NCI-H460 (cell line): Measurements from ENCODE around the gene GPSM1. TPM values are rescaled to one million over a fixed set of nuclear protein-coding genes. Genes with fewer than 3 reads are reported as not detected.

Experiments
- DNase-seq: peaks from one replicate; pipeline ENCODE4 v3.0.0-alpha.2; 2016; ENCODE audit warnings: low read depth; ENCODE audit errors: extremely low read depth
- total RNA-seq: library from RNA; depleted of rRNA; stranded (reverse); fragments of >200 nt; shearing (Covaris generic); gene quantifications from 2 replicates; pipeline ENCODE4 v1.2.3, GENCODE V29; 2014

The GPSM1 gene
- total RNA-seq, 1 experiment from 2014 or later: 19.8 TPM

DNA sequence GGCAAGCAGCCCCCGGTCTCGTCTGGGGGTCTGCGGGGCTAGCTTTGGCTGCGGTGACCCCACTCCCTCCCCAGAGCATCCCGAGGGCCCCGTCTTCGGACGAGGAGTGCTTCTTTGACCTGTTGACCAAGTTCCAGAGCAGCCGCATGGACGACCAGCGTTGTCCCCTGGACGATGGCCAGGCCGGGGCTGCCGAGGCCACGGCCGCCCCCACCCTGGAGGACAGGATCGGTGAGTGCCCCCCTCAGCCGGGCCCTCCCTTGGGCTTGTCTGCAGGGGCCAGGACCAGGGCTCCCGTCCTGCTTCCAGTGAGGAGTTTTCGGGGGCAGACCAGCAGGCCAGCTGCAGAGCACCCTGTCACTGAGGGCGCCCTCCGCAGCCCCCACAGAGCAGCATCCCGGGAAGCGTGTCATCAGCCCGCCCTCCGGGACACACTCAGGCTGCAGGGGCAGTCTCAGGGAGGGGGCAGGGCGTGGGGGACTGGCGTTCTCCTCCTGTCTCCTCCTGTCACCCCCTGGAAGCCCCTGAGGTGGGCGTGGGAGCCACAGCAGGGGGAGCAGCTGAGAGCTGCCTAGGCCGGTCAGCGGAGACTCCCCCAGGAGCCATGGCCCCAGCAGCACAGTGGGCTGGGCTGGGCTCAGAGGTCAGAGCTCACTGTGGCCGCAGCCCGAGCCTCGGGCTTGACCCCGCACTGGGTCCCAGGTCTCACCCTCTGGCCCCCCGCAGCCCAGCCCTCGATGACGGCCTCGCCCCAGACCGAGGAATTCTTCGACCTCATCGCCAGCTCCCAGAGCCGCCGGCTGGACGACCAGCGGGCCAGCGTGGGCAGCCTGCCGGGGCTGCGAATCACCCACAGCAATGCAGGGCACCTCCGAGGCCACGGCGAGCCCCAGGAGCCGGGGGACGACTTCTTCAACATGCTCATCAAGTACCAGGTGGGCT lies 28.5 kb downstream of the GPSM1 start:
- no peak for DNase-seq

DNA sequence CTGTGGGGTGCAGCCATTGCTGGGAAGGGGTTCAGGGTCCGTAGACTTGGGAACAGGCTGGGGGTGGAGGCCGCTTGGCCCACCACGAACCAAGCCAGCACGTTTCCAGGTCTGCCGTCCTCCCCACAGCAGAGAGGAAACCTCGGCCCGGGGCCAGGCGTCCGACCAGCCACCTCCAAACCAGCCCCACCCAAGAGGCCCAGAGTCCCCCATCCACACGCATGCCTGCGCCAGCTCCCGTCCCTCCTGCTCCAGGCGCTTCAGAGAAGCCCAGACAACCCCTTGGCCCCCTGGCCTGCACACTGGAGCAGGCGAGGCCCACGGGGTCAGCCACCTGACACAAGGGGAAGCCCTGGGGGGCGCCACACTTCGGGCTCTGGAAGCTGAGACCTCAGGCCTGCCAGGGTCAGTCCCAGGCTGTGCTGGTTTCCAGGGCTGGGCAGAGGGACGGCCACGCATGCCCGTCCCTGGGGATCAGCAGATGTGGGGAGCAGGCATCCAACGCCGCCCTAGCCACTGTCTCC lies 29.9 kb downstream of the GPSM1 start:
- DNase-seq: no peak

DNA sequence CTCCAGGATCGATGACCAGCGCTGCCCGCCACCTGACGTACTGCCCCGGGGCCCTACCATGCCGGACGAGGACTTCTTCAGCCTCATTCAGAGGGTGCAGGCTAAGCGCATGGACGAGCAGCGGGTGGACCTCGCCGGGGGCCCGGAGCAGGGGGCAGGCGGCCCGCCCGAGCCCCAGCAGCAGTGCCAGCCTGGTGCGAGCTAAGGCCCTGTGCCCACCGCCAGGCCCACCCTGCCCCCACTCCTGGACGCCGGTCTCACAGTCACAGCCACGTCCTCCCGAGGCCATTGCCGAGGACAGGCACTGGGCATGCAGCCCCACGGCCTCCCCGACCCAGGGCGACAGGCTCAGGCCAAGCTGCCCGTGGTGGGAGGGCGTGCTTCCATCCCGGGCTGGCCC lies 30.7 kb downstream of the GPSM1 start:
- DNase-seq: no peak

DNA sequence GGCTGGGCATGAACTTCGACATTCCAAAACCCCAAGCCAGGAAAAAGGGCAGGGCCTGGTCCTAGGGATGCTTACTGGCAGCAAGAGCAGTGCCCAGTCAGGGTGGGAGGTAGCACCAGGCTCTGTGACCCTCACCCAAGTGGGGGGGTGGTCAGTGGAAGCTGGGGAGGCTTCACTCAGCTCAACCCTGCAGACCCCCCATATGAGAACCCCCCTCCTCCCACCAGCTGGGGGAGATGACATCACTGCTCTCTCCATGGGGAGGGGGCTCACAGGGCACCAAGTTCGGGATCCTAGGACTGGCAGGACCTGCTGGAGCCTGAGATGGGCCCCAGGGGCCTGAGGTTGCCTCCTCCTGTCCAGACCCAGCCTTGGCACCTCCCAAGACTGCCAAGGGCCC lies 31.5 kb downstream of the GPSM1 start:
- DNase-seq: no peak

DNA sequence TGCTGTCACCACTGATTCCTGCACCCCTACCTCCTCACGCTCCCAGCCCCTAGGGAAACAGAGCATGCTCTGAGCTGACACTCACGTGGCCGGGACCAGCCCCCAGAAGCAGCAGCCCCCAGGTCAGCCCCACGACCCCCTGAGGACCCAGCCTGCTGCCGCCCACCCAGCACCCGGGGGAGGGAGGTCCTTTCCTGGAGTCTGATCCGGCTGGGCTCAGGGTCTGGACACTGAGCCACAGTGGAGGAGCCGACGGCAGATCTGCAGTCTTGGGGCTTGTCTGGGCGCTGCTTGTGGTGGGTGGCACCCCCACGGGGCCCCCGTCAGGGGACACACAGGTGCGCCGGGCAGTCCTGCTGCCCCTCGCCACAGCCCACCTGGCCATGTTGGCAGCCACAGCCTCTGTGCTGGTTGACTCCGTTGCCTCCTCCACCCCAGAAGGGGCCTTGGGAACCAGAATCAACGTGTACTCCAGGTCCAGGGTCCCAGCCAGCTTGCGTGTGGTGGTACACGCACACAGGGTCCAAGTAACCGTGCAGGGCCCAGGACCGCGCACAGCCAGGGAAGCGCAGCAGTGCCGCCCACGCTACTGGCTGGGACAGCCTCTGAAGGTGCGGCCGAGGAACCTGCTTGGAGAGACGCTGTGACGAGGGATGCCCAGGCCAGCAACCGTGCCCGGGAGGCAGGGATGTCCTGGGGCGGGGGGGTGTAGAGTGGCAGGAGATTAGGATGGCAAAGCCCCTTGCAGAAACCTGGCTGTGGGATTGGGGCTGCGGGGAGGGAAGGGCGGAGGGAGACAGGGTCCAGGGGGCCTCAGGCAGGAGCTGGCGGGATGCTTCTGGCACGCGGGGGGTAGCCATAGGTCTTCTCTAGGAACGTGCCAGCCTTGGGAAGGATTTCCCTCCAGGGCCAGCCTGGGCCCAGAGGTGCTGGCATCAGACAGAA lies 32.7 kb downstream of the GPSM1 start:
- DNase-seq: no peak

DNA sequence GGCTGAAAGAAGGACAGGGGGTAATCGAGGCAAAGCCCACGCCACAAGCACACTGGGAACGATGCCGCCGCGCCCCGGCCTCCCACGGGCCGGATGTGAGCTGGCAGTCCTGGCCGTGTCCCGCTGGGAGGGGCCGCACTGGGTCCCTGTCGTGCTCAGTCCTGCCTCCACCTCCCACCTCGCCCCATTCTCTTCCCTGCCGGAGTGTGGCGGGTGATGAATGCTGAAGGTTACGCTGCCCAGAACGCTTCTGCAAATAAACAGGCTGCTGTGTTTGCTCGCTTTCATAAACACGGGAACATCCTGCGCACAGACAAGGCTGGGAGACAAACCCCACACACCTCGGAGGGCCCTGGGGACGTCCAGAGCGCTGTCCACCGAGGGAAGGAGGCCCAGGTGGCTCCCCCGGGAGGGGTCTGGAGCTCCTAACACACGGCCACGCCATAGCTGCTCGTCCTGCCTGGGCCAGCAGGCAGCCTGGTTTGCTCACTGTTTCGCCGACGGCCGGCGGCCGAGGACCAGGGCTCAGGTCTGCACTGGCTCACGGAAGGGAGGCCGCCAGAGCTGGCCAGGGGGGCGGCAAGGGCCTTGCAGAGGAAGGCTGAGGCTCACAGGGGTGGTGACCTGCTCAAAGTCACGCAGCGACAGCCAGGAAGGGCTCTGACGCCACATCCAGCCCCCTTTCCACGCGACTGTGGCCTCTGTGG lies 33.9 kb downstream of the GPSM1 start:
- DNase-seq: no peak

DNA sequence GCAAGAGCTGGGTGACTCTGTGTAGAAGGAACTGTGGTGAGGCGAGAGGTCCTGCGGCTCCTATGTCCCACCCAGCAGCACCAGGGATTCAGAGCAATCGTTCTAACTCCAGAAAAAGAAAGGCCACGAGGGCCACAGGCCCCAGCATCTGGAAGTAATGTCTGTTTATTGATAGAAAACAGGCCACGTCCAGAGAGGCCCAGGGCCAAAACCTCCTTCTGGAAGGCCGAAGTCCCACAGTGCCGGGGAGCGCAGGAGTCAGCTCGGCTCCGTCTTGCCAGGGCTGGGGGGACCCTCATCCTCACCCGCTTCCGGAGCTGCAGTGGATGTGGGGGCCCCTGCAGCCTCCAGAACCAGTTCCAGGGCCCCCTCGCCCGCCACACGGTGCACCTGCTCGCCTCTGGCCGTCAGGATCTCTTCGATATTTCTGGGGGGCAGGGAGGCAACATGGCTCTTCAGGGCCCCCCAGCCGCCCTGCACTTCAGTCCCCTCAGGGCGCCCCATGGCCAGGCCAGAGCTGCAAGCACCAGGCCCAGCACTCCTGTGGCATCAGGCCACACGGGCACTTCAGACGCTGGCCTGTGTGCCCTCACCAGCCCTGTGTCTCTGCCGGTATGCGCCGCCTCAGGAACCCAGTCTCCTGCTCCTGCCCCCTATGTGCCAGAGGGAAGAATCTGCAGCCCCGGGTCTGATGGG lies 34.6 kb downstream of the GPSM1 start:
- no peak for DNase-seq

DNA sequence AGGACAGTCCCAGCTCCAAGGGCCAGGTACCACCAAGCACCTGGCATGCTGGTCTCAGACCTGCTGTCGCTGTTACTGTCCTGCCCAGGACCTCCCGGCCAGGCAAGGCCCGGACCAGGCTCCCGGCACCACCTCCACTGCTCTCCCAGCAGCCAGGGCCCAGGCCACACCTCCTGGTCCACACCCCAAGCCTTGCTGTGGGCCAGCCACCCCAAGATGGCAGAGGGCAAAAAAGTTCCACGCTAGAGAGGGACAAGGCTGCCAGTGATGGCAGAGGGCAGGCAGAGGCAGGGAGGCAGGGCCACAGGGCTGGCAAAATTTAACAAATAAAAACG lies 35.1 kb downstream of the GPSM1 start:
- no peak for DNase-seq

DNA sequence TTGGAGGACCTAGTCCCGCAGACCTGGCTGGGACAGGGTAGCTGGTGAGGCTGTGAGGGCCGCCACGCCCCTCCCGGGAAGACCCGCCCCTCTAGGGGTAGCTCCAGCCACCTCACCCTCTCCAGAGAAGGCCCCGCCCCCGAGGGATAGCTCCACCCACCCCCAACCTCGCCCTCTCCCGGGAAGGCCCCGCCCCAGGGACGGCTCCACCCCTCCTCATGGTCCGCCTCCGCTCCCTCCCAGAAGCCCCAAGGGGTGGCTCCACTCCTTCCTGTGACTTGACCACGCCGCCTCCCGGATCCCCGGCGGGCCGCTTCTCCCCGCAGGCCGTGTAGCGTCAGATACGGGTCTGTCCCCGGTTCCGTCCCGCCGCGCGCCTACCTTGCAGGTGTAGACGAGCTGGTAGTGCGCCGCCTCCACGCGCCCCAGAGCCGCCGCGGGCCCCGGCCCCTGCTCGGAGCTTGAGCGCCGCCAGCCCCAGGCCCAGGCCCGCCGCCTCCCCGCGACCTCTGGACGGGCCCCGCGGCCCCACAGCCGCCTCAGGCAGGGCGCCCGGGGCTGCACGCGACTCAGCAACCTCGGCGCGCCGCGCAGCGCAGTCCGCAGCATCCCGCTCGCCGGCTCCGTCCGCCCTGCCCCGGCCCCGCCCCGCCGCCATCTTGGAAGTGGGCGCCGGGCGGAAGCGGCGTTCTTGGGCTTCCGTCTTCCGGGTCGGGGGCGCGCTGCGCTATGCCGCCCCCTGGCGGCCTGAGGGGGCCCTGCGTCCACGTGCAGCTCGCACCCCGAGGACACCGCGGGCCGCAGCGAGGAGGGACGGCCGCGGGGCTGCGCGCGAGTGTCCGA lies 36.0 kb downstream of the GPSM1 start, which contains the start of gene DNLZ:
TSS of gene DNLZ (minus strand) at position 639 of the 843 bp plus-strand sequence. CDS start at position 609, 30 bp downstream.
- DNase-seq: peak; percentile 95

DNA sequence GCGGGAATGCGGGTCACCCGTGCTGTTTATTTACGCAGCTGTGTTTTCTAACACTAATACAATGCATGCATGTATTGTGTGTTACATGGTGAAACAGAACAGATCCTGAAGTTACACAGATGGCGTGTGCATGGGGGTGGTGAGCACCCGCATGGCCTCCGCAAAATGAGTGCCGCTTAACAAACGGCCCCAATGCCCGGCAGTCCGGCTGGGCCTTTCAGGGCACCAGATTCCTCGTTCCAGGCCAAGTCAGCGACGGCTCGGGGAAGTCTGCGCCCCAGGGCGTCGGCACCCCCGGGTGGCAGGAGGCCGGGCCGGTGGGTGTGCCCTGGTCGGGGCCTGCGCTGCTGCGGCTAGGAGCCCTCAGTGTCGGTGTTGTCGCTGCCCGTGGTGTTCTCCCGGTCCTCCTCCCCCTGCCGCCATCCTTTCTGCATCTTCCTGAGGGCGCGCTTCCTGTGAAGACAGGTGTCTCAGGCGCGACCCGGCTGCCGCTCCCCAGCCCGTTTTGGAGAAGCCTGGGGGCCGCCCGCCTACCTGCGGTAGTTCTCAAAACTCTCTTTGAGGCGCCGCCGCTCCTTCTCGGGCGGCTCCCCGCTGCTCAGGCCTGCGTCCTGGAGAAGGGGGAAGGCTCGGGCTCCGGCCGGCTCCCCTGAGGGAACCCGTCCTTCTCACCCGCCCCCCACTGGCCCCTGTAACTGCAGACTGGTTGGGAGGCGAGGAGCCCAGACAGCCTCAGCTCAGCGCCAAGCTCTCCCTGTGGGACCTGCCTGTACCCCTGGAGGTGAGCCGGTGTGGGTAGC lies 36.8 kb downstream of the GPSM1 start:
- no peak for DNase-seq

DNA sequence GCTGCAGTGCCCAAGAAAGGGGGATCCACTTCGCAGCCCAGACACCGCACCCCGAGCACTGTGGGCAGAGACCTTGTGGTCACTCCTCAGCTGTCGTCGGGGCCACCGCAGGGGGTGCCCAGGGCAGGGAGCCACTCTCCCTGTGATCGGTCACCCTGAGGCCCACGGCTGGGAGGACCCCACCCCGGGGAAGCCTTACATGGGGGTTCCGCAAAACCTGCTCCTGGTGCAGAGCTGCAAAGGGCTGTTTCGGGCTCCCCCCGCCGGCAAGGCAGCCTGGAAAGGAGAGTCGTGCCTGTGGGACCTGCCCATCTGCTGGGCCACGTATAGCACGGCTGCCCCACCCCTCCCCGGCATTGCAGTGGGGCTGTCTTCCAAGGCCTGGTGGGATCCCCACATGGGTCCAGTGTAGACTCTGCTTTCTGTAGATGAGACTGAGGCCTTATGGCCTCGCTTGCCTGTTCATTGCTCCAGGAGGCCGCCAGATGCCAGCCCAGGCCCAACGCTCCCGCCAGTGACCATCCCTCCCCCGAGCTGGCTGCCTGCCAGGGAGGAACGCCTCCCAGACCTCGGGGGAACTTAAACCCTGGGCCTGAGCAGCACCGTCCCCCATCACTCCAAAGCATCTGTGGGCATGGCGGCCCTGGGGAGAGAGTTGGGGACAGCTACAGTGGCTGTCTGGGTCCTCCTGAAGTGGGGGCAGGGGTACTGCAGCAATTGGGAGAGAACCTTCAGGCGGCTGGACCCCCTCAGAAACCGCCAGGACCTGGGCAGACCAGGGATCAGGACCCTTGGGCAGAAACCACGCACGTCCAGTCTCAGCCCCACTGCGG lies 37.8 kb downstream of the GPSM1 start:
- no peak for DNase-seq

DNA sequence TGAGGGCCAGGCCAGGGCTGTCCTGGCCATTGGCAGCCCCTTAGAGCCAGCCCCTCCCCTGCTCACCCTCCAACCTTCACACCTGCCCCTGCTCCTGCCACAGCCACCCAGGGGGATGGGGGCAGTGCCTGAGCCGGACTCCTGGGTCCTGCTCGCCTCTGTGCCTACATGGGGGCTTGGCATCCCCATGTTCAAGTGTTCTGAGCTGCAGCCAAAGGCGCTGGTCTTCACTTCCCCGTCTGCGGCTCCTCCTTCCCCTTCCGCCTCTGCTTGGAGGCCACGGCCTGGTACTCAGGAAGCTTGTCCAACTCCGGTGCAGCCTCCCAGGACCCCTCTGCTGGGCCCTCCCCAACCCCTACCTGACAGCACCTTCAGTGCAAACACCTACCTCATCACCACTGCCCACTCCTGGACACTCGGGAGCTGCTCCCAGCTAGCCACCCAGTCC lies 38.5 kb downstream of the GPSM1 start:
- no peak for DNase-seq

DNA sequence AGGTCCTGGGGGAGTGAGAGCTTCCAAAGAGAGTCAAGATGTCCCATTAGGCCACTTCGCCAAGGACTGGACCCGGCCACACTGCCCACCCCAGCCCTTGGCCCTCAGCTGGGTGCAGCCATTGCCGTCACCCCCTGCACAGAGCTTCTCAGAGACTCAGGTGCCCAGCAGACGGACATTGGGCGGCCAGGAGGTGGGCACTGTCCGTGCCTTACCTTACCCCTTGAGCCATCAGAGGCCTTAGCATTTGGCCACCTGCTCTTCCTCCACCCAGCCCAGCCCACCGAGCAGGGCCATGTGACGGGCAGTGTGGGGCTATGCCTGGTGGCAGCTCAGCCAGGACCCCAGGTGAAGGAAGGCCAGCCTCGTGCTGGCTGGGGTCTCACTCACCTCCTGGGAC lies 39.5 kb downstream of the GPSM1 start:
- DNase-seq: no peak

DNA sequence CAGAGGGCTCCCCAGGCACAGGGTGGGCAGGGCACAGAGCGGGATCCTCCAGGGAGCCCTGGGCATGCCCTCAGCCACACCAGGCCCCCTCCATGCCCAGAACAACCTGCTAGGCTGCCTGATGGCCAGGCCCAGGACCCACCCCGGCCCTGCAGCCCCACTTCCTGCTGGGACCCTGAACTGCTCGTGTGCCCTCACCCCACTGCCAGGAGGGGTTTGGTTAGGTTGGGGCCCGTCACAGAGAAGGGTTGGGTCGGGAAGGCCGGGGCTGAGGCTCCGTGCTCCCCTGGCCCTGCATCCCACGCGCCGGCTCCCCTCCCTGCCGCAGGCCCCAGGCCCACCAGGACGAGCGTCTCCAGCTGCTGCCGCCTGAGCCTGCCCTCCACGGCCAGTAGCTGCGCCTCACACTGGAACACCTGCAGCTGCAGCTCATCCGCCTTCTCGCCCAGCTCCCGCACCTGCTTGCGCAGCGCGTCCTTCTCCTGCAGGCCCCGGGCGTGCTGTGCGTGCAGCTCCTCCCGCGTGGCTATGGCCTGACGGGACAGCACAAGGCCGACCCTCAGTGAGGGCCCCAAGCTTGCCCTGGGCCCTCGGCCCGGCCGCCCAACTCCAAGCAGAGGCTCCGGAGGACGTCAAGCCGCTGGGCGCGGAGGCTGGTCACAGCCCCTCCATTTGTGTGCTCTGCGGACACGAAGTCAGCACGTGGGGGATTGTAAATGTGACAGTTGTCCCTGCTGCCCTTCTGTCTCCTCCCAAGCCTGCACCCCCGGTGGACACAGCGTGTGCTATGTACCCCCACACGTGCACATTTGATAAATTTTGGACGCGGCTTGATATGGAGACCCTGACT lies 40.2 kb downstream of the GPSM1 start:
- no peak for DNase-seq

DNA sequence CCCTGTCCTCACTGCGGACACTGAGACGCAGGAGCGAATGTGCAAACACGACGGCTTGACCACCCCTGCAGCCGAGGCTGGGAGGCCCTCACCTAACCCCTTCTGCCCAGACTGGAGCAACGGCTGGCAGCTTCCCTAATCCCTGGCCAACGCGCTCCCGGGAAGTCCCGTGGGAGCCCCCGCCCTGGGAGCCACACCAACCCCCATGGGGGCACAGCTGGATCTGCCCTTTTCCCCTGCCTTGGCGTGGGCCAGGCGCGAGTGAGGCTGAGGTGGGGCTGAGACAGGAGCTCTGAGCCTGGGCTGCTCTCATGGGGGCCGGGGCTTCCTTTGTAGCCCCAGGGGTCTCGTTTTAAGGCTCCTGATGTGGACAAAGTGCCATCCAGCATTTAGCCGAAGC lies 40.9 kb downstream of the GPSM1 start:
- DNase-seq: no peak

DNA sequence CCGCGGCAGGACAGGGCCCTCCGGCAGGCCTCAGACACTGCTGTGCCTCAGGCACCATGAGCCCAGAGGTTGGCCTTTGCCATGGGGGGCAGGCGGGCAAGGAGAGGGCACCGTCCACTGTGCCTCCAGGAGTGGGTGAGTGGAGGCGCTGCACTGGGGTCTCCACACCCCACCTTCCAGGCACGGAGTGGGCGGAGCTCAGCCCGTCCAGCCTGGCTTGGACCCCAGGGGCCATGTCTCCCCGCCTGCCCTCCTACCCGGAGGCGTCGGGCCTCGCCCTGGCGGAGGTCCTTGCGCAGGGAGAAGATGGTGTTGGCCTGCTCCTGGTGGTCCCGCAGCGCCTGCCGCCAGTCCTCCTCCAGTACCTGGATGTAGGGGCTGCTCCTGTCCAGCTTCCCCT lies 42.7 kb downstream of the GPSM1 start:
- DNase-seq: no peak
